D721Med (cell line): Measurements from ENCODE around the gene GSTM1.
A peak's percentile ranks its signal among the peaks of the same experiment; 100 is the strongest.
"Not testable (repeated sequence)": the region's sequence is repeated elsewhere in the genome, so short reads cannot be mapped to it uniquely, and the experiment has no call there.

Experiments used
- DNase-seq: peaks from one replicate; pipeline ENCODE4 v3.0.0; 2011; ENCODE audit warnings: low spot score; ENCODE audit not compliant: insufficient read length
- FAIRE-seq: peaks from 2 replicates; lab custom pipeline; 2011; peaks lifted over from hg19 to GRCh38; lab: Jason Lieb, UNC
- CTCF ChIP-seq: IDR thresholded peaks from 2 replicates; pipeline ENCODE4 v1.5.1; 2012; ENCODE audit warnings: mild to moderate bottlenecking, control low read depth; ENCODE audit not compliant: insufficient read depth; ENCODE audit errors: missing control alignments

The GSTM1 gene

GRCh38 chr1:109661391-109661790, 26.2 kb upstream of the GSTM1 start:
- TF ChIP-seq CTCF: no peak
- DNase-seq (no peak), FAIRE-seq (no peak)

GRCh38 chr1:109664671-109665070, 22.9 kb upstream of the GSTM1 start:
- no peak for TF ChIP-seq CTCF
- no peak for DNase-seq
- FAIRE-seq: no peak

GRCh38 chr1:109667452-109668122, 20.0 kb upstream of the GSTM1 start, which contains the start of gene GSTM2:
GSTM2 (plus strand) TSS chr1:109668057; CDS start chr1:109668116, 59 bp downstream.
- no peak for FAIRE-seq
- no peak for TF ChIP-seq CTCF
- peak; percentile 50 for DNase-seq

GRCh38 chr1:109668123-109668775, 19.4 kb upstream of the GSTM1 start:
- FAIRE-seq (no peak), DNase-seq (no peak)

GRCh38 chr1:109669246-109669948, 18.2 kb upstream of the GSTM1 start:
- DNase-seq: no peak
- FAIRE-seq: no peak

More at GRCh38 chr1:109668123-109668775, 19.4 kb upstream of the GSTM1 start:
- no peak for TF ChIP-seq CTCF

GRCh38 chr1:109669949-109670302, 17.7 kb upstream of the GSTM1 start:
- FAIRE-seq: not testable (repeated sequence)

More at GRCh38 chr1:109669246-109669948, 18.2 kb upstream of the GSTM1 start:
- TF ChIP-seq CTCF: no peak

GRCh38 chr1:109671067-109671466, 16.6 kb upstream of the GSTM1 start:
- no peak for TF ChIP-seq CTCF
- DNase-seq: no peak
- FAIRE-seq: no peak

More at GRCh38 chr1:109669949-109670302, 17.7 kb upstream of the GSTM1 start:
- not testable (repeated sequence) for DNase-seq

- DNase-seq, FAIRE-seq: not testable (repeated sequence)
Measured at GRCh38 chr1:109673861-109674260, 13.8 kb upstream of the GSTM1 start.

GRCh38 chr1:109676683-109677381, 10.8 kb upstream of the GSTM1 start:
- DNase-seq, FAIRE-seq: not testable (repeated sequence)
